Tibial nerve (tissue), 4 donors: Measurements from ENCODE around the gene SHANK3. TPM values are rescaled to one million over a fixed set of nuclear protein-coding genes. Genes with fewer than 3 reads are reported as not detected.

Experiments
- DNase-seq, 2 donors: peaks; one replicate each; pipeline ENCODE4 v3.0.0-alpha.2; 2019; ENCODE audit warnings: low spot score in 2 of 2
- H3K27ac ChIP-seq, 4 donors: fragments of 200-600 bp; sonication (generic) in 3 of 4; one replicate each; pipeline ENCODE4 v1.5.1; 2017 to 2019; ENCODE audit warnings: mild to moderate bottlenecking in 1 of 4
- H3K27me3 ChIP-seq, 2 donors: fragments of 200-600 bp; sonication (generic) in 1 of 2; one replicate each; pipeline versions ENCODE4 v1.5.1 to v1.6.0; 2017 to 2019
- H3K36me3 ChIP-seq, 3 donors: fragments of 200-600 bp; sonication (generic); one replicate each; pipeline ENCODE4 v1.5.1; 2018 to 2019
- H3K4me1 ChIP-seq, 4 donors: fragments of 200-600 bp; sonication (generic) in 3 of 4; one replicate each; pipeline ENCODE4 v1.5.1; 2017 to 2019
- H3K4me3 ChIP-seq, 4 donors: fragments of 200-600 bp; sonication (generic) in 3 of 4; one replicate each; pipeline ENCODE4 v1.5.1; 2017 to 2019; ENCODE audit warnings: mild to moderate bottlenecking in 1 of 4, moderate library complexity in 1 of 4
- H3K9me3 ChIP-seq, 4 donors: fragments of 200-600 bp; sonication (generic) in 3 of 4; one replicate each; pipeline ENCODE4 v1.5.1; 2017 to 2019
- CTCF ChIP-seq, 5 experiments: fragments of 200-600 bp in 3 of 5; fragments of 450-650 bp in 2 of 5; sonication (generic) in 3 of 5; IDR thresholded peaks; one replicate each; pipeline ENCODE4 v1.5.1; 2016 to 2019; ENCODE audit warnings: antibody characterized with exemption in 5 of 5, mild to moderate bottlenecking in 3 of 5, moderate library complexity in 2 of 5
- EP300 ChIP-seq, 2 donors: sonication (generic); formaldehyde crosslinking; IDR thresholded peaks; one replicate each; pipeline ENCODE4 v1.6.1; 2017; ENCODE audit warnings: antibody characterized with exemption in 2 of 2, mild to moderate bottlenecking in 1 of 2
- POLR2A ChIP-seq, 2 donors: fragments of 450-650 bp; IDR thresholded peaks; one replicate each; pipeline ENCODE4 v1.6.1; 2017; ENCODE audit warnings: antibody characterized with exemption in 2 of 2, mild to moderate bottlenecking in 2 of 2, moderate library complexity in 2 of 2
- WGBS, 2 donors: methylation state at CpG; one replicate each; pipeline ENCODE4 v1.1.5; 2018; 5-methylcytosine and 5-hydroxymethylcytosine counted together
- total RNA-seq, 4 donors: library from RNA; depleted of rRNA; stranded (reverse); fragments of >200 nt; gene quantifications; one replicate each; pipeline ENCODE4 v1.1.0, GENCODE V29; 2016

SHANK3 gene
- total RNA-seq, 4 donors from 2014 or later = 10.3 to 29.4 (median 20.5) TPM

- Histone ChIP-seq H3K9me3 (no peaks in the 10 kb centered on the region), H3K27me3 (peaks cover 2 to 60% of the 10 kb centered on the region in 2 donors), H3K4me1 (peaks cover 0 to 17% (median 10%) of the 10 kb centered on the region in 4 donors), H3K27ac (no peak overlapping the region), H3K36me3 (no peaks in the 10 kb centered on the region), H3K4me3 (peak overlapping the region in 3 of 4 donors; percentile 23 to 53 (median 37))
- no peak for TF ChIP-seq EP300 (IDR thresholded peaks at IDR 0.05)
- no peak for TF ChIP-seq POLR2A (IDR thresholded peaks at IDR 0.05)
- TF ChIP-seq CTCF (IDR thresholded peaks at IDR 0.05) = no peak
- WGBS, 2 donors = 22 to 27% methylated on average over 20 of the region's 105 CpGs
- DNase-seq = no peak
Observed at GRCh38 chr22:50674606-50675552, 2.3 kb downstream of the SHANK3 start.

GRCh38 chr22:50675553-50676179, 3.0 kb downstream of the SHANK3 start:
- DNase-seq = no peak
- H3K4me1 ChIP-seq = peaks cover 0 to 17% (median 10%) of the 10 kb centered on the region in 4 donors
- peaks cover 2 to 58% of the 10 kb centered on the region in 2 donors for H3K27me3 ChIP-seq
- 70 to 79% methylated on average over 9 of the region's 9 CpGs for WGBS, 2 donors
- H3K4me3 ChIP-seq = peak overlapping the region in 1 of 4 donors; percentile 53
- H3K36me3 ChIP-seq = no peaks in the 10 kb centered on the region
- H3K9me3 ChIP-seq = no peaks in the 10 kb centered on the region
- no peak overlapping the region for H3K27ac ChIP-seq
- TF ChIP-seq EP300 (IDR thresholded peaks at IDR 0.05) (no peak), POLR2A (IDR thresholded peaks at IDR 0.05) (no peak), CTCF (IDR thresholded peaks at IDR 0.05) (no peak)

- Histone ChIP-seq H3K9me3 (no peaks in the 10 kb centered on the region), H3K36me3 (no peaks in the 10 kb centered on the region), H3K4me1 (peaks cover 0 to 17% (median 10%) of the 10 kb centered on the region in 4 donors), H3K27ac (no peak overlapping the region), H3K4me3 (peak overlapping the region in 1 of 4 donors; percentile 53), H3K27me3 (peaks cover 2 to 52% of the 10 kb centered on the region in 2 donors)
- WGBS, 2 donors = 89 to 90% methylated on average over 14 of the region's 14 CpGs
- no peak for DNase-seq
- TF ChIP-seq POLR2A (IDR thresholded peaks at IDR 0.05) (no peak), CTCF (IDR thresholded peaks at IDR 0.05) (no peak), EP300 (IDR thresholded peaks at IDR 0.05) (no peak)
Observed at GRCh38 chr22:50676180-50676636, 3.6 kb downstream of the SHANK3 start.

- Histone ChIP-seq H3K4me1 (peaks cover 0 to 17% (median 10%) of the 10 kb centered on the region in 4 donors), H3K4me3 (peak overlapping the region in 1 of 4 donors; percentile 53), H3K9me3 (no peaks in the 10 kb centered on the region), H3K27me3 (peaks cover 2 to 46% of the 10 kb centered on the region in 2 donors), H3K27ac (no peak overlapping the region), H3K36me3 (no peaks in the 10 kb centered on the region)
- DNase-seq = no peak
- no peak for TF ChIP-seq POLR2A (IDR thresholded peaks at IDR 0.05)
- no peak for TF ChIP-seq CTCF (IDR thresholded peaks at IDR 0.05)
- TF ChIP-seq EP300 (IDR thresholded peaks at IDR 0.05) = no peak
- 63 to 80% methylated on average over 5 to 9 of the region's 10 CpGs for WGBS, 2 donors
Observed at GRCh38 chr22:50676661-50677492, 4.3 kb downstream of the SHANK3 start.
